ENCODE data around the gene PODN.

PODN gene

GRCh38 chr1:53130598-53130877 is 68.5 kb downstream of the PODN start:
- no peak overlapping the region for H3K4me3 ChIP-seq (ENCODE audit: control insufficient read depth, low read depth, low read length)
- TF ChIP-seq CTCF (conservative IDR thresholded peaks at IDR 0.05; ENCODE audit: control insufficient read depth, insufficient read depth, low read depth, low read length), result no peak
- no peak for DNase-seq (ENCODE audit: low read depth)

GRCh38 chr1:53130878-53131589 is 69.0 kb downstream of the PODN start:
- H3K4me3 ChIP-seq (ENCODE audit: control insufficient read depth, low read depth, low read length), result no peak overlapping the region
- DNase-seq (ENCODE audit: low read depth), result no peak
- TF ChIP-seq CTCF (conservative IDR thresholded peaks at IDR 0.05; ENCODE audit: control insufficient read depth, insufficient read depth, low read depth, low read length), result no peak

- H3K4me3 ChIP-seq (ENCODE audit: control insufficient read depth, low read depth, low read length), result no peak overlapping the region
- TF ChIP-seq CTCF (conservative IDR thresholded peaks at IDR 0.05; ENCODE audit: control insufficient read depth, insufficient read depth, low read depth, low read length), result no peak
- no peak for DNase-seq (ENCODE audit: low read depth)
These were observed 69.6 kb downstream of the PODN start for GRCh38 chr1:53131590-53131938.

GRCh38 chr1:53132176-53132575 is 70.2 kb downstream of the PODN start:
- no peak for TF ChIP-seq CTCF (conservative IDR thresholded peaks at IDR 0.05; ENCODE audit: control insufficient read depth, insufficient read depth, low read depth, low read length)
- DNase-seq (ENCODE audit: low read depth), result no peak
- no peak overlapping the region for H3K4me3 ChIP-seq (ENCODE audit: control insufficient read depth, low read depth, low read length)

- no peak for TF ChIP-seq CTCF (conservative IDR thresholded peaks at IDR 0.05; ENCODE audit: control insufficient read depth, insufficient read depth, low read depth, low read length)
- no peak overlapping the region for H3K4me3 ChIP-seq (ENCODE audit: control insufficient read depth, low read depth, low read length)
- DNase-seq (ENCODE audit: low read depth), result no peak
These were observed 71.4 kb downstream of the PODN start for GRCh38 chr1:53133261-53134041.

GRCh38 chr1:53134042-53134485 is 72.1 kb downstream of the PODN start:
- TF ChIP-seq CTCF (conservative IDR thresholded peaks at IDR 0.05; ENCODE audit: control insufficient read depth, insufficient read depth, low read depth, low read length), result no peak
- DNase-seq (ENCODE audit: low read depth), result no peak

More at GRCh38 chr1:53134042-53134485, 72.1 kb downstream of the PODN start:
- no peak overlapping the region for H3K4me3 ChIP-seq (ENCODE audit: control insufficient read depth, low read depth, low read length)

Data from fibroblast of mammary gland (primary cell).